GM23338 (cell line): ENCODE measurements around the gene LPCAT3. TPM values are rescaled to one million over a fixed set of nuclear protein-coding genes. Genes with fewer than 3 reads are reported as not detected.

ENCODE experiments used
- ATAC-seq: fragments of 200-7000 bp; cut with Tn5 transposase; 3 replicates; pipeline ENCODE4 v1.9.1; 2020
- DNase-seq: peaks from one replicate; pipeline ENCODE4 v3.0.0-alpha.2; 2015; ENCODE audit warnings: low spot score
- H2AFZ ChIP-seq: fragments of 200-600 bp; sonication (generic); 2 replicates; pipeline ENCODE4 v1.8.0; 2016; ENCODE audit warnings: antibody characterized with exemption, mild to moderate bottlenecking, moderate library complexity
- H3F3A ChIP-seq: fragments of 200-600 bp; sonication (generic); replicated peaks from 2 replicates; pipeline ENCODE4 v1.8.0; 2017; ENCODE audit warnings: antibody characterized with exemption, mixed run types, low read depth
- H3K27ac ChIP-seq: fragments of 200-600 bp; sonication (generic); 2 replicates; pipeline ENCODE4 v1.6.1; 2016; ENCODE audit warnings: low read depth
- H3K27me3 ChIP-seq: fragments of 200-600 bp; sonication (generic); 2 replicates; pipeline ENCODE4 v1.8.0; 2016; ENCODE audit warnings: mild to moderate bottlenecking, mixed run types, moderate library complexity; ENCODE audit not compliant: insufficient read depth
- H3K36me3 ChIP-seq: fragments of 200-600 bp; sonication (generic); 2 replicates; pipeline ENCODE4 v1.8.0; 2016; ENCODE audit warnings: mild to moderate bottlenecking; ENCODE audit not compliant: insufficient read depth
- H3K4me1 ChIP-seq: fragments of 200-600 bp; sonication (generic); 2 replicates; pipeline ENCODE4 v1.8.0; 2016; ENCODE audit warnings: mild to moderate bottlenecking, moderate library complexity; ENCODE audit not compliant: insufficient read depth
- H3K4me2 ChIP-seq: fragments of 200-600 bp; sonication (generic); 2 replicates; pipeline ENCODE4 v1.7.1; 2017; ENCODE audit warnings: mixed run types
- H3K4me3 ChIP-seq: fragments of 200-600 bp; sonication (generic); 2 replicates; pipeline ENCODE4 v1.6.1; 2016; ENCODE audit warnings: mixed run types
- H3K79me2 ChIP-seq: fragments of 200-600 bp; sonication (generic); replicated peaks from 2 replicates; pipeline ENCODE4 v1.8.0; 2017; ENCODE audit warnings: mild to moderate bottlenecking; ENCODE audit not compliant: insufficient read depth
- H3K9me2 ChIP-seq: fragments of 200-600 bp; sonication (generic); 2 replicates; pipeline ENCODE4 v1.8.0; 2017; ENCODE audit not compliant: insufficient read depth
- H4K20me1 ChIP-seq: fragments of 200-600 bp; sonication (generic); replicated peaks from 2 replicates; pipeline ENCODE4 v1.8.0; 2017; ENCODE audit warnings: mild to moderate bottlenecking; ENCODE audit not compliant: insufficient read depth
- H3K27ac Mint-ChIP-seq: 2 replicates; pipeline ENCODE4 v1.8.0; 2020; ENCODE audit warnings: inconsistent platforms, mild to moderate bottlenecking, moderate library complexity, mixed read lengths
- H3K27me3 Mint-ChIP-seq: 3 replicates; pipeline ENCODE4 v1.8.0; 2022; ENCODE audit warnings: low read depth, mild to moderate bottlenecking, moderate library complexity, mixed read lengths, inconsistent platforms; ENCODE audit not compliant: insufficient read depth, poor library complexity
- H3K36me3 Mint-ChIP-seq: 3 replicates; pipeline ENCODE4 v1.8.0; 2021; ENCODE audit warnings: low read depth, mild to moderate bottlenecking, inconsistent platforms, moderate library complexity, mixed read lengths
- H3K4me1 Mint-ChIP-seq: 3 replicates; pipeline ENCODE4 v1.8.0; 2020; ENCODE audit warnings: mild to moderate bottlenecking, inconsistent platforms, mixed read lengths
- H3K4me3 Mint-ChIP-seq: 3 replicates; pipeline ENCODE4 v1.8.0; 2021; ENCODE audit warnings: moderate library complexity, mild to moderate bottlenecking, inconsistent platforms, mixed read lengths
- H3K9me3 Mint-ChIP-seq: 3 replicates; pipeline ENCODE4 v1.8.0; 2020; ENCODE audit warnings: moderate library complexity, mild to moderate bottlenecking, inconsistent platforms, mixed read lengths
- CREB1 ChIP-seq: fragments of 250-450 bp; sonication (Bioruptor Pico); IDR thresholded peaks from 2 replicates; pipeline ENCODE4 v1.5.0; 2020; ENCODE audit warnings: low read depth, mild to moderate bottlenecking, moderate library complexity
- EZH2 ChIP-seq: fragments of 200-600 bp; sonication (generic); IDR thresholded peaks from one replicate; pipeline ENCODE4 v1.8.0; 2017; ENCODE audit warnings: antibody characterized with exemption, mild to moderate bottlenecking, low read depth; ENCODE audit not compliant: unreplicated experiment
- JUNB ChIP-seq: IDR thresholded peaks from one replicate; pipeline ENCODE4 v1.6.1; 2016; ENCODE audit warnings: antibody characterized with exemption; ENCODE audit not compliant: unreplicated experiment
- NANOG ChIP-seq: IDR thresholded peaks from 2 replicates; pipeline ENCODE4 v1.6.1; 2016; ENCODE audit warnings: antibody characterized with exemption, borderline replicate concordance
- POLR2AphosphoS5 ChIP-seq: IDR thresholded peaks from 2 replicates; pipeline ENCODE4 v1.6.1; 2016; ENCODE audit warnings: antibody characterized with exemption, low read depth
- REST ChIP-seq: IDR thresholded peaks from one replicate; pipeline ENCODE4 v1.6.1; 2018; ENCODE audit warnings: antibody characterized with exemption; ENCODE audit not compliant: unreplicated experiment
- STAT1 ChIP-seq: IDR thresholded peaks from one replicate; pipeline ENCODE4 v1.6.1; 2016; ENCODE audit warnings: antibody characterized with exemption; ENCODE audit not compliant: unreplicated experiment
- ZNF114 ChIP-seq: fragments of 250-450 bp; sonication (Bioruptor Pico); IDR thresholded peaks from 2 replicates; pipeline ENCODE4 v1.5.0; 2020; ENCODE audit warnings: mild to moderate bottlenecking, moderate library complexity
- ZNF331 ChIP-seq: fragments of 250-450 bp; sonication (Bioruptor Pico); IDR thresholded peaks from 2 replicates; pipeline ENCODE4 v1.5.0; 2020; ENCODE audit warnings: low read depth, mild to moderate bottlenecking, moderate library complexity
- polyA plus RNA-seq: library from polyadenylated mRNA; unstranded; fragments of >200 nt; fragmentation: Nextera tagmentation; extraction: Ambion mirVana; gene quantifications from 2 replicates; pipeline ENCODE4 v1.2.1, GENCODE V29; 2016
- total RNA-seq: library from RNA; depleted of rRNA; stranded (reverse); fragments of >200 nt; shearing (Covaris generic); gene quantifications from 2 replicates; pipeline ENCODE4 v1.2.3, GENCODE V29; 2014
- TF ChIP-seq, protein P1 (sequence below): IDR thresholded peaks from 2 replicates; pipeline ENCODE4 v1.6.1; 2016; ENCODE audit warnings: antibody characterized with exemption
- TF ChIP-seq, protein P2 (sequence below): fragments of 250-450 bp; sonication (Bioruptor Pico); IDR thresholded peaks from 2 replicates; pipeline ENCODE4 v1.5.0; 2020; ENCODE audit warnings: mild to moderate bottlenecking, moderate library complexity

The LPCAT3 gene
- total and polyA plus RNA-seq, 2 experiments from 2014 or later = 21.4 to 51.5 TPM

DNA sequence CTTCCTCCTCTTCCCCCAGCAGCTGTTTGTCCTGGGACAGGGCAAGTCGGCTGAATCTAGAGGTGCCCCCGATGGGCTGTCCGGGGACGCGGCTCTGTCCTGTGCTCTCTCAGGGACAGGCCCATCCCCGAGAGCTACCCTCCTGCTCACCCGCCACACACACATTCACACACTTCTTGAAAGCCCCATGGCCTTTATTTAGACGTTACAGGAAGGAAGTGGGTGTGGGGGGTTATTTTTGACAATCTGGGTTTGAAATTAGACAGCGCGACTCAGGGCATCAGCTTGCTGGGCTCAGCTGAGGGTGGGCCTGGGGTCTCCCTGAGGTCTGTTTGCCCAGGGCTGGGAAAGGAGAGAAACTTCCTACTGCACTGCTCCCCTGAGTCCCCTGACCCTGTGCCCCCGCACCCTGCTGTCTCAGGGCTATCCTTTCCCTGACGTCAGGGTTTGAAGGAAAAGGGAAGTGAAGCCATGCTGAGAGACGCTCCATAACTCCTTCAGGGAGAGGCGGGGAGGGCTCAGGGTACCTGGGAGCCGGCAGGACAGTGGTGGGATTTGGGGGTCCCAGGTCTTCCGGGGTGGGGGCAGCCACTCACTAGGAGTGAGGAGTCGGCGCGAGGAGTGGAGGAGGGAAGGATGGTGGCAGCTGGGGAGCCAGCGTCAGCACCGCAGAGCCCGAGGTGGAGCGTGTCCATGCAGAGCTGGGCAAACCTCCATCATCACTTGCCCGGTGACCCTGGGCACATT, 59.0 kb downstream of the LPCAT3 start:
- H3K9me2 ChIP-seq = no peaks in the 10 kb centered on the region
- no peaks in the 10 kb centered on the region for H3K27me3 ChIP-seq
- ATAC-seq (no peak), DNase-seq (no peak)
- Mint-ChIP-seq H3K27me3 (peaks cover 15% of the 10 kb centered on the region), H3K4me1 (peaks cover 31% of the 10 kb centered on the region), H3K4me3 (no peak overlapping the region), H3K27ac (no peak overlapping the region), H3K36me3 (peaks cover 3% of the 10 kb centered on the region), H3K9me3 (no peaks in the 10 kb centered on the region)
- no peak overlapping the region for H3K4me2 ChIP-seq
- no peak overlapping the region for H3K27ac ChIP-seq
- H3K4me1 ChIP-seq = peaks cover 31% of the 10 kb centered on the region
- H4K20me1 ChIP-seq = no peaks in the 10 kb centered on the region
- H3K36me3 ChIP-seq = no peaks in the 10 kb centered on the region
- H3K4me3 ChIP-seq = no peak overlapping the region
- TF ChIP-seq REST = no peak
- TF ChIP-seq NANOG = no peak
- TF ChIP-seq ZNF114 = no peak
- peaks cover 13% of the 10 kb centered on the region for H3K79me2 ChIP-seq
- H3F3A ChIP-seq = peaks cover 18% of the 10 kb centered on the region
- H2AFZ ChIP-seq = no peak overlapping the region

DNA sequence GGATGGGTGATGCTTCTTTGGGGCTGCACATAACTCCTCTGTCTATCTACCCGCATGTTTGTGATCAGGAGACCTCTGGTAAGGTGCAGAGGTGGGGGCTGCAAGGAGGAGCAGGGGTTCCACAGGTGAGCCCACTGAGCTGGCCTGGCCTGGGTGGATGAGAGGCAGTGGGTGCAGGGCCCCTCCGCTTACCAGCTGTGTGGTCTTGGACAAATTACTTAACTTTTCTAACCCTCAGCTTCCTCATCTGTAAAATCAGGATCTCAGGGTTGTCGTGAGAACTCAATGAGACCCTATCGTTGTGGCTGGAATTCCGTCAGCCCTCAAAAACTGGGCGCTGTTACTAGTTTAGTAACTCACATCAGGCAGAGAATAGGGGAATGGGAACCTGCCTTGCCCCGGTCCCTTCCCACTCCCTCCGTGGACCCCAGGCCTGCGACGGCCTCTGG, 59.6 kb downstream of the LPCAT3 start:
- no peaks in the 10 kb centered on the region for H4K20me1 ChIP-seq
- H3K4me2 ChIP-seq = no peak overlapping the region
- peaks cover 26% of the 10 kb centered on the region for H3K4me1 ChIP-seq
- Mint-ChIP-seq H3K9me3 (no peaks in the 10 kb centered on the region), H3K36me3 (no peaks in the 10 kb centered on the region; the same call in 2 of the 3 replicates), H3K4me1 (peaks cover 34% of the 10 kb centered on the region), H3K27me3 (peaks cover 19% of the 10 kb centered on the region), H3K27ac (peak overlapping the region; percentile 85), H3K4me3 (no peak overlapping the region)
- H3K4me3 ChIP-seq = no peak overlapping the region
- no peak overlapping the region for H3K27ac ChIP-seq
- no peak overlapping the region for H2AFZ ChIP-seq
- DNase-seq = no peak
- no peaks in the 10 kb centered on the region for H3K27me3 ChIP-seq
- H3K9me2 ChIP-seq = no peaks in the 10 kb centered on the region
- ATAC-seq = no peak
- H3F3A ChIP-seq = peaks cover 15% of the 10 kb centered on the region
- no peaks in the 10 kb centered on the region for H3K36me3 ChIP-seq
- peaks cover 7% of the 10 kb centered on the region for H3K79me2 ChIP-seq
- TF ChIP-seq, protein P1, sequence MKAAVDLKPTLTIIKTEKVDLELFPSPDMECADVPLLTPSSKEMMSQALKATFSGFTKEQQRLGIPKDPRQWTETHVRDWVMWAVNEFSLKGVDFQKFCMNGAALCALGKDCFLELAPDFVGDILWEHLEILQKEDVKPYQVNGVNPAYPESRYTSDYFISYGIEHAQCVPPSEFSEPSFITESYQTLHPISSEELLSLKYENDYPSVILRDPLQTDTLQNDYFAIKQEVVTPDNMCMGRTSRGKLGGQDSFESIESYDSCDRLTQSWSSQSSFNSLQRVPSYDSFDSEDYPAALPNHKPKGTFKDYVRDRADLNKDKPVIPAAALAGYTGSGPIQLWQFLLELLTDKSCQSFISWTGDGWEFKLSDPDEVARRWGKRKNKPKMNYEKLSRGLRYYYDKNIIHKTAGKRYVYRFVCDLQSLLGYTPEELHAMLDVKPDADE = no peak
- TF ChIP-seq NANOG (no peak), ZNF331 (CRISPR knock-in tag) (no peak), POLR2AphosphoS5 (no peak), CREB1 (CRISPR knock-in tag) (no peak), STAT1 (no peak), EZH2 (no peak), JUNB (no peak)
- TF ChIP-seq, protein P2, sequence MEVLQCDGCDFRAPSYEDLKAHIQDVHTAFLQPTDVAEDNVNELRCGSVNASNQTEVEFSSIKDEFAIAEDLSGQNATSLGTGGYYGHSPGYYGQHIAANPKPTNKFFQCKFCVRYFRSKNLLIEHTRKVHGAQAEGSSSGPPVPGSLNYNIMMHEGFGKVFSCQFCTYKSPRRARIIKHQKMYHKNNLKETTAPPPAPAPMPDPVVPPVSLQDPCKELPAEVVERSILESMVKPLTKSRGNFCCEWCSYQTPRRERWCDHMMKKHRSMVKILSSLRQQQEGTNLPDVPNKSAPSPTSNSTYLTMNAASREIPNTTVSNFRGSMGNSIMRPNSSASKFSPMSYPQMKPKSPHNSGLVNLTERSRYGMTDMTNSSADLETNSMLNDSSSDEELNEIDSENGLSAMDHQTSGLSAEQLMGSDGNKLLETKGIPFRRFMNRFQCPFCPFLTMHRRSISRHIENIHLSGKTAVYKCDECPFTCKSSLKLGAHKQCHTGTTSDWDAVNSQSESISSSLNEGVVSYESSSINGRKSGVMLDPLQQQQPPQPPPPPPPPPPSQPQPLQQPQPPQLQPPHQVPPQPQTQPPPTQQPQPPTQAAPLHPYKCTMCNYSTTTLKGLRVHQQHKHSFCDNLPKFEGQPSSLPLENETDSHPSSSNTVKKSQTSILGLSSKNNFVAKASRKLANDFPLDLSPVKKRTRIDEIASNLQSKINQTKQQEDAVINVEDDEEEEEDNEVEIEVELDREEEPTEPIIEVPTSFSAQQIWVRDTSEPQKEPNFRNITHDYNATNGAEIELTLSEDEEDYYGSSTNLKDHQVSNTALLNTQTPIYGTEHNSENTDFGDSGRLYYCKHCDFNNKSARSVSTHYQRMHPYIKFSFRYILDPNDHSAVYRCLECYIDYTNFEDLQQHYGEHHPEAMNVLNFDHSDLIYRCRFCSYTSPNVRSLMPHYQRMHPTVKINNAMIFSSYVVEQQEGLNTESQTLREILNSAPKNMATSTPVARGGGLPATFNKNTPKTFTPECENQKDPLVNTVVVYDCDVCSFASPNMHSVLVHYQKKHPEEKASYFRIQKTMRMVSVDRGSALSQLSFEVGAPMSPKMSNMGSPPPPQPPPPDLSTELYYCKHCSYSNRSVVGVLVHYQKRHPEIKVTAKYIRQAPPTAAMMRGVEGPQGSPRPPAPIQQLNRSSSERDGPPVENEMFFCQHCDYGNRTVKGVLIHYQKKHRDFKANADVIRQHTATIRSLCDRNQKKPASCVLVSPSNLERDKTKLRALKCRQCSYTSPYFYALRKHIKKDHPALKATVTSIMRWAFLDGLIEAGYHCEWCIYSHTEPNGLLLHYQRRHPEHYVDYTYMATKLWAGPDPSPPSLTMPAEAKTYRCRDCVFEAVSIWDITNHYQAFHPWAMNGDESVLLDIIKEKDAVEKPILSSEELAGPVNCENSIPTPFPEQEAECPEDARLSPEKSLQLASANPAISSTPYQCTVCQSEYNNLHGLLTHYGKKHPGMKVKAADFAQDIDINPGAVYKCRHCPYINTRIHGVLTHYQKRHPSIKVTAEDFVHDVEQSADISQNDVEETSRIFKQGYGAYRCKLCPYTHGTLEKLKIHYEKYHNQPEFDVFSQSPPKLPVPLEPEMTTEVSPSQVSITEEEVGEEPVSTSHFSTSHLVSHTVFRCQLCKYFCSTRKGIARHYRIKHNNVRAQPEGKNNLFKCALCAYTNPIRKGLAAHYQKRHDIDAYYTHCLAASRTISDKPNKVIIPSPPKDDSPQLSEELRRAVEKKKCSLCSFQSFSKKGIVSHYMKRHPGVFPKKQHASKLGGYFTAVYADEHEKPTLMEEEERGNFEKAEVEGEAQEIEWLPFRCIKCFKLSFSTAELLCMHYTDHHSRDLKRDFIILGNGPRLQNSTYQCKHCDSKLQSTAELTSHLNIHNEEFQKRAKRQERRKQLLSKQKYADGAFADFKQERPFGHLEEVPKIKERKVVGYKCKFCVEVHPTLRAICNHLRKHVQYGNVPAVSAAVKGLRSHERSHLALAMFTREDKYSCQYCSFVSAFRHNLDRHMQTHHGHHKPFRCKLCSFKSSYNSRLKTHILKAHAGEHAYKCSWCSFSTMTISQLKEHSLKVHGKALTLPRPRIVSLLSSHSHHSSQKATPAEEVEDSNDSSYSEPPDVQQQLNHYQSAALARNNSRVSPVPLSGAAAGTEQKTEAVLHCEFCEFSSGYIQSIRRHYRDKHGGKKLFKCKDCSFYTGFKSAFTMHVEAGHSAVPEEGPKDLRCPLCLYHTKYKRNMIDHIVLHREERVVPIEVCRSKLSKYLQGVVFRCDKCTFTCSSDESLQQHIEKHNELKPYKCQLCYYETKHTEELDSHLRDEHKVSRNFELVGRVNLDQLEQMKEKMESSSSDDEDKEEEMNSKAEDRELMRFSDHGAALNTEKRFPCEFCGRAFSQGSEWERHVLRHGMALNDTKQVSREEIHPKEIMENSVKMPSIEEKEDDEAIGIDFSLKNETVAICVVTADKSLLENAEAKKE (CRISPR knock-in tag) = no peak
